Iris pigment epithelial cell (primary cell): ENCODE measurements around the gene MANSC4.
"Not testable (repeated sequence)": the region's sequence is repeated elsewhere in the genome, so short reads cannot be mapped to it uniquely, and the experiment has no call there.

Experiments
- DNase-seq: peaks from one replicate; pipeline ENCODE4 v3.0.0-alpha.2; 2011; ENCODE audit warnings: low read depth

Gene MANSC4

GRCh38 chr12:27751386-27752047, 28.5 kb downstream of the MANSC4 start:
- DNase-seq: peak; percentile 31

GRCh38 chr12:27747111-27747820, 32.8 kb downstream of the MANSC4 start:
- DNase-seq: peak; percentile 84

- not testable (repeated sequence) for DNase-seq
Measured at GRCh38 chr12:27745734-27746133, 34.3 kb downstream of the MANSC4 start.

GRCh38 chr12:27743601-27744000, 36.4 kb downstream of the MANSC4 start:
- DNase-seq: no peak

- not testable (repeated sequence) for DNase-seq
Measured at GRCh38 chr12:27734321-27734720, 45.7 kb downstream of the MANSC4 start.

GRCh38 chr12:27733791-27734190, 46.2 kb downstream of the MANSC4 start:
- no peak for DNase-seq

GRCh38 chr12:27733052-27733656, 46.9 kb downstream of the MANSC4 start:
- DNase-seq: peak; percentile 44

- DNase-seq: no peak
Measured at GRCh38 chr12:27732281-27732680, 47.8 kb downstream of the MANSC4 start.

GRCh38 chr12:27730097-27730588, 49.9 kb downstream of the MANSC4 start:
- no peak for DNase-seq

GRCh38 chr12:27723212-27723611, 56.8 kb downstream of the MANSC4 start:
- no peak for DNase-seq
